AG04449 (cell line): ENCODE measurements around the gene HOMER2.

Source experiments
- CTCF ChIA-PET: fragments of 350-600 bp; formaldehyde crosslinking; extraction: SDS; loops from one replicate; lab custom pipeline; 2021; ENCODE audit warnings: antibody characterized with exemption; lab: Yijun Ruan, JAX
- POLR2A ChIA-PET: fragments of 400-600, 350-600 bp; formaldehyde crosslinking; extraction: SDS; loops from one replicate; lab custom pipeline; 2020; ENCODE audit warnings: antibody characterized with exemption, inconsistent platforms; lab: Yijun Ruan, JAX
- DNase-seq: peaks from one replicate; pipeline ENCODE4 v3.0.0-alpha.2; 2010; ENCODE audit warnings: low read depth, low spot score
- H3K4me3 ChIP-seq: 2 replicates; pipeline ENCODE4 v1.5.1; 2011; ENCODE audit warnings: low read depth, mild to moderate bottlenecking, control low read depth, low read length
- TF ChIP-seq, protein P1 (sequence below): IDR thresholded peaks from one replicate; pipeline ENCODE4 v1.5.1; 2011; ENCODE audit warnings: mild to moderate bottlenecking, moderate library complexity, low read length, control low read depth, inconsistent platforms; ENCODE audit not compliant: insufficient read depth; ENCODE audit errors: missing control alignments

The HOMER2 gene

DNA sequence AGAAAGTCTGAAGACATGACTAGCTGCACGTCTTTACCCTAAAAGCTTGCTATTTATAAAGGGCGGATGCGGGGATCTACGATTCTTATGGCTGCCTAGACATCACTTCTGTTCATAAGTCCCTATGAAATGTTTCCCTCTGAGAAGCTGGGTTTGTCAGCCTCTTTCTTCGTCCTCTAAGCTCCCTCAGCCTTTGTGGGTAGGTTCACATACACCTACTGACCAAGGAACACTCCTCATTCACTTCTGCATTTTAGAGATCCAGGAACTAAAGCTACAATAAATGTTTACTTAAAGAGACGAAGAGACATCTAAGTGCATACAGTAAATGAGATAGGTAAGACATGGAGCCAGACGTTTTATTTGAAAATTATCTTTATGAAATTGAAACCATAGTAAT lies 16.8 kb upstream of the HOMER2 start:
- TF ChIP-seq, protein P1, sequence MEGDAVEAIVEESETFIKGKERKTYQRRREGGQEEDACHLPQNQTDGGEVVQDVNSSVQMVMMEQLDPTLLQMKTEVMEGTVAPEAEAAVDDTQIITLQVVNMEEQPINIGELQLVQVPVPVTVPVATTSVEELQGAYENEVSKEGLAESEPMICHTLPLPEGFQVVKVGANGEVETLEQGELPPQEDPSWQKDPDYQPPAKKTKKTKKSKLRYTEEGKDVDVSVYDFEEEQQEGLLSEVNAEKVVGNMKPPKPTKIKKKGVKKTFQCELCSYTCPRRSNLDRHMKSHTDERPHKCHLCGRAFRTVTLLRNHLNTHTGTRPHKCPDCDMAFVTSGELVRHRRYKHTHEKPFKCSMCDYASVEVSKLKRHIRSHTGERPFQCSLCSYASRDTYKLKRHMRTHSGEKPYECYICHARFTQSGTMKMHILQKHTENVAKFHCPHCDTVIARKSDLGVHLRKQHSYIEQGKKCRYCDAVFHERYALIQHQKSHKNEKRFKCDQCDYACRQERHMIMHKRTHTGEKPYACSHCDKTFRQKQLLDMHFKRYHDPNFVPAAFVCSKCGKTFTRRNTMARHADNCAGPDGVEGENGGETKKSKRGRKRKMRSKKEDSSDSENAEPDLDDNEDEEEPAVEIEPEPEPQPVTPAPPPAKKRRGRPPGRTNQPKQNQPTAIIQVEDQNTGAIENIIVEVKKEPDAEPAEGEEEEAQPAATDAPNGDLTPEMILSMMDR: no peak
- no peak overlapping the region for H3K4me3 ChIP-seq
- DNase-seq: no peak
- POLR2A ChIA-PET: no interaction called here
- CTCF ChIA-PET: interaction anchor here (1.0 kb wide), 1 partner anchor 41 kb away, joined by 3 read pairs; no protein-coding TSS in a partner anchor

DNA sequence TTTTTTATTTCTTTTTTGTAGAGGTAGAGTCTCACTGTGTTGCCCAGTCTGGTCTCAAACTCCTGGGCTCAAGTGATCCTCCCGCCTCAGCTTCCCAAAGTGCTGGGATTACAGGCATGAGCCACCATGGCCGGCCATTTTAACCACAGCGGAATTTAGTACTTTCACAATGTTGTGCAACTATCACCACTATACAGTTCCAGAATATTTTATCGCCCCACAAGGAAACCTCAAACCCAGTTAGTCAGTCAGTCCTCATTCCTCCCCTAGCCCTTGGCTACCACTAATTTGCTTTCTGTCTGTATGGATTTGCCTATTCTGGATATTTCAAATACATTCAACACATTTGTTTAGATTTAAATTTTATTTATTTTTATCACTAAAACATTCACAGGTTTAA lies 15.5 kb upstream of the HOMER2 start:
- POLR2A ChIA-PET: no interaction called here
- no peak overlapping the region for H3K4me3 ChIP-seq
- TF ChIP-seq, protein P1: no peak
- peak; percentile 17 for DNase-seq
- CTCF ChIA-PET: no interaction called here

DNA sequence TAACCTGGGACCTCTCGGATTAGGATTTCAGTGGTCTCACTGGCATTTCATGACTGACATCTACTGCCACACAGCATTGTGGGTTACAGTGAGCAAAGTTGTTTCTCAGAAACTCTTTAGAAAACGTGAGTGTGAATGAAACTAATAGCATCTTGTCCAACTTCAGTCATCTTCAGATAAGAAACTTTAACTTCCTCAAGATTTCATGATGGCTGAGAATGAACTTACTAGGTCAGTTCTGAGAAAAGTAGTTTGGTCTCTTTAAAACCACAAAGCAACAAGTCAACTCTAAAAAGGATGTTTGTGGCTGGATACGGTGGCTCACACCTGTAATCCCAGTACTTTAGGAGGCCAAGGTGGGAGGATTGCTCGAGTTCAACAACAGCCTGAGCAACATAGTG lies 14.2 kb upstream of the HOMER2 start:
- no peak for DNase-seq
- no peak overlapping the region for H3K4me3 ChIP-seq
- ChIA-PET POLR2A (no interaction called here), CTCF (no interaction called here)
- TF ChIP-seq, protein P1: no peak

DNA sequence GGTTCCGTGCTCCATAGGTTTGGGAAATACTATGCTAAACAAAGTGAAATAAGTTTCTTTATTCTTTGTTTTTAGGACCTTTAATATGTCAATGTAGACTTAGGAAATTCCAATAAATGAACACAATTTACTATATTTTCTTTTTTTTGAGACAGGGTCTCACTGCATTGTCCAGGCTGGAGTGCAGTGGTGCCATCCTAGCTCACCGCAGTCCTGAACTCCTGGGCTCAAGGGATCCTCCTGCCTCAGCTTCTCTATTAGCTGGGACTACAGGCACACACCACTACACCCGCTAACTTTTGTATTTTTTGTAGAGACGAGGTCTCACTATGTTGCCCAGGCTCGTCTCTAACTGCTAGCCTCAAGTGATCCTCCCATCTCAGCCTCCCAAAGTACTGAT lies 12.4 kb upstream of the HOMER2 start:
- POLR2A ChIA-PET: no interaction called here
- H3K4me3 ChIP-seq: no peak overlapping the region
- DNase-seq: no peak
- TF ChIP-seq, protein P1: no peak
- CTCF ChIA-PET: no interaction called here

DNA sequence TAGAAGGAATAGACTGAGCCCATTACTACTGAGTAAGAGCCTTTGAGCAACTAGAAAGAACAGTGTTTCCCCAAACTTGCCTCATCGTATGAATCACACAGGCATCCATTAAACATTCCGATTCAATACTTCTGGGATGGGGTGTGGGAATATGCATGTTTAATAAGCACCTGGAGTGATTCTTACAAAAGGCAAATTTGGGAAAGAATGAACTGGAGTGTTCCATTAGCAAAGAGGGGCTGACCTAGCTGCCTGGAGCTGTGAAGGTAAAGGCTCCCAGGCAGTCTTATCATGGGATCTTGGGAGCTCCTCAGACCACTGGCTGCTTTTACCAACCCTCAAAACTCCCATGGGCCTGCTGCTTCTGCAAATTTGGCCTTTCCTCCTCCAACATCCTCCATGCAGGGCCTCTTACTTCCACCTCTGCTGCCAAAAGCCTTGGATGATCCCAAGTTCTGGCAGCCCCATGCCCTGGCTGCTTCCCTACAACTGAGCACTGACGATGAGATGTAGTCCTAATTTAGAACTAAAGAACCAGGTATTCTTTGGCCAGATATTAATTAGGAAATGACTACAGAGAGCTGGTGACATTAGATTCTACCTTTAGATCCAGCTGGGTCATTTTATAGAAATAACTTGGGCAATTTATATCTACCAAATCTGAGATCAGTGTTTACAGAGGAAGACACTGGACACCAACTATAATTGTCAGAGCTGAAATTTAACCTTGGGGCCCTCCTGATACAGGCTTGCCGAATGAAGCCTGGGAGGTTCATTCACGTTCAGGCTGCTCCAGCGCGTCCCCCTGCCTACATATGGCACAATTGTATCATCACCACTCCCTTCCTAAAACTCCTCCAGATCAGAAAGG lies 11.2 kb upstream of the HOMER2 start:
- POLR2A ChIA-PET: interaction anchor here (0.6 kb wide), 1 partner anchor 423 kb away, joined by 3 read pairs; the partner anchor contains the start of gene RPS17
- CTCF ChIA-PET: interaction anchor here (0.8 kb wide), 1 partner anchor 114 kb away, joined by 3 read pairs; no protein-coding TSS in a partner anchor
- DNase-seq: no peak

DNA sequence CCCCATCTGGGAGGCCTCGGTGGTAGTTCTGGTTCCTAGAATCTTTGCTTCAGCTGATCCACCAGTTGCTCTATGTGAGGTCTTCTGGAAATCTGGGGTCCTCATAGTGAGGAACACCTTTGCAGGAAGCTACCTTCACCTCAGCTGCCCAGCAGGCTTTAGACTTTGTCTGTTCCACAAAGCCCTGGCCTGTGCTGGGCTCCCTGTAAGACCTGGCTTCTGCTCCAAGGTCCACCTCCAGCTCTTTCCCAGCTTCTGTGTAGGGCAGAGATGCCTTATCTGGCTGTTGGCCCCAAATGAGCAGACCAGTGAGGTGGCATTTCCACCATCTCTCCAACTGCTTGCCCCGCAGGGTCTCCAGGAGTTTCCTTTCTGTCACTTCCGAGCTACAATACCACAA lies 8.2 kb upstream of the HOMER2 start:
- TF ChIP-seq, protein P1: no peak
- H3K4me3 ChIP-seq: no peak overlapping the region
- ChIA-PET CTCF (interaction anchor here (1.5 kb wide), 1 partner anchor 26 kb away, joined by 3 read pairs; no protein-coding TSS in a partner anchor), POLR2A (no interaction called here)
- no peak for DNase-seq

More for the DNA sequence above, 11.2 kb upstream of the HOMER2 start:
- TF ChIP-seq, protein P1: no peak
- no peak overlapping the region for H3K4me3 ChIP-seq
